HCT116 (cell line): ENCODE data around the gene ETS2. TPM values are rescaled to one million over a fixed set of nuclear protein-coding genes. Genes with fewer than 3 reads are reported as not detected.

ENCODE experiments used
- ATAC-seq: fragments of 200-7000 bp; cut with Tn5 transposase; 2 replicates; pipeline ENCODE4 v1.9.1; 2020; ENCODE audit warnings: mild to moderate bottlenecking, moderate library complexity
- BruUV-seq: library from RNA; stranded (reverse); fragments of 400-500 nt; replicated peaks from 2 replicates; lab custom pipeline; 2021; lab: Mats Ljungman, UMichigan
- CTCF ChIA-PET: fragments of 300-600 bp; sonication (Branson Sonifier 250); formaldehyde crosslinking; loops from one replicate; lab custom pipeline; 2021; ENCODE audit warnings: antibody characterized with exemption; lab: Charles Lee
- POLR2A ChIA-PET: fragments of 300-600, 350-600 bp; sonication (Branson Sonifier 250); formaldehyde crosslinking; loops from one replicate; lab custom pipeline; 2021; ENCODE audit warnings: antibody characterized with exemption; lab: Charles Lee
- RAD21 ChIA-PET, 2 experiments: fragments of 300-600 bp; sonication (Branson Sonifier 250); formaldehyde crosslinking; loops; one replicate each; lab custom pipeline; 2023; ENCODE audit warnings: low total read pairs in 2 of 2; ENCODE audit not compliant: uncharacterized antibody in 2 of 2, unreplicated experiment in 2 of 2, low non-redundant PET in 1 of 2; lab: Charles Lee
- DNase-seq: peaks from one replicate; pipeline ENCODE4 v3.0.0-alpha.2; 2010; ENCODE audit warnings: low read depth, low spot score
- H2AFZ ChIP-seq: fragments of 200-600 bp; shearing (Covaris generic), sonication (generic); 2 replicates; pipeline ENCODE4 v1.6.1; 2017; ENCODE audit warnings: low read depth, mixed run types, mixed read lengths, antibody characterized with exemption, low read length; ENCODE audit not compliant: poor library complexity, severe bottlenecking
- H3K27ac ChIP-seq: 2 replicates; pipeline ENCODE4 v1.5.1; 2012; ENCODE audit warnings: low read depth, low read length
- H3K27me3 ChIP-seq: fragments of 200-600 bp; sonication (generic); 2 replicates; pipeline ENCODE4 v1.6.1; 2016; ENCODE audit warnings: mixed run types, low read length, mixed read lengths; ENCODE audit not compliant: insufficient read depth
- H3K36me3 ChIP-seq, 2 experiments: fragments of 200-500 bp in 1 of 2; fragments of 200-600 bp in 1 of 2; sonication (Bioruptor generic) in 1 of 2; sonication (generic) in 1 of 2; 2 replicates each; pipeline versions ENCODE4 v1.5.1 to v1.6.1; 2014 to 2016; ENCODE audit warnings: low read length in 2 of 2, inconsistent platforms in 1 of 2, mixed read lengths in 1 of 2, mixed run types in 1 of 2; ENCODE audit not compliant: insufficient read depth in 2 of 2, control insufficient read depth in 1 of 2
- H3K4me1 ChIP-seq, 2 experiments: fragments of 200-600 bp in 1 of 2; sonication (generic) in 1 of 2; 2 replicates each; pipeline versions ENCODE4 v1.5.1 to v1.6.1; 2012 to 2017; ENCODE audit warnings: low read length in 2 of 2, inconsistent platforms in 1 of 2, mild to moderate bottlenecking in 1 of 2, mixed read lengths in 1 of 2, mixed run types in 1 of 2, moderate library complexity in 1 of 2; ENCODE audit not compliant: insufficient read depth in 2 of 2, control insufficient read depth in 1 of 2
- H3K4me2 ChIP-seq: fragments of 200-600 bp; sonication (generic); 2 replicates; pipeline ENCODE4 v1.6.1; 2017; ENCODE audit warnings: mixed run types, low read length, mixed read lengths
- H3K4me3 ChIP-seq, 2 experiments: fragments of 200-600 bp in 1 of 2; sonication (generic) in 1 of 2; replicated peaks in 1 of 2; 2 replicates each; pipeline ENCODE4 v1.5.1; 2011 to 2016; ENCODE audit warnings: low read length in 2 of 2, control low read depth in 1 of 2, low read depth in 1 of 2, mild to moderate bottlenecking in 1 of 2, mixed read lengths in 1 of 2, mixed run types in 1 of 2
- H3K79me2 ChIP-seq: fragments of 200-600 bp; sonication (generic); 2 replicates; pipeline ENCODE4 v1.6.1; 2017; ENCODE audit warnings: mild to moderate bottlenecking, mixed run types, low read length, moderate library complexity, mixed read lengths; ENCODE audit not compliant: insufficient read depth
- H3K9ac ChIP-seq: fragments of 200-600 bp; sonication (generic); 2 replicates; pipeline ENCODE4 v1.6.1; 2016; ENCODE audit warnings: low read length, mixed read lengths
- H3K9me2 ChIP-seq: fragments of 200-600 bp; sonication (generic), shearing (Covaris generic); 2 replicates; pipeline ENCODE4 v1.6.1; 2017; ENCODE audit warnings: mixed run types, mild to moderate bottlenecking, moderate library complexity; ENCODE audit not compliant: insufficient read depth
- H3K9me3 ChIP-seq, 2 experiments: fragments of 200-500 bp in 1 of 2; fragments of 200-600 bp in 1 of 2; sonication (Bioruptor generic) in 1 of 2; sonication (generic) in 1 of 2; 2 replicates each; pipeline ENCODE4 v1.6.1; 2014 to 2017; ENCODE audit warnings: low read length in 2 of 2, mixed read lengths in 2 of 2, inconsistent platforms in 1 of 2, low read depth in 1 of 2, mild to moderate bottlenecking in 1 of 2, mixed run types in 1 of 2, moderate library complexity in 1 of 2; ENCODE audit not compliant: control insufficient read depth in 1 of 2, insufficient read depth in 1 of 2
- H4K20me1 ChIP-seq: fragments of 200-600 bp; sonication (generic), shearing (Covaris generic); 2 replicates; pipeline ENCODE4 v1.6.1; 2017; ENCODE audit warnings: mixed run types, mild to moderate bottlenecking, moderate library complexity; ENCODE audit not compliant: insufficient read depth
- ATF3 ChIP-seq: IDR thresholded peaks from 2 replicates; pipeline ENCODE4 v1.6.1; 2012
- CBX3 ChIP-seq: IDR thresholded peaks from 2 replicates; pipeline ENCODE4 v1.6.1; 2012; ENCODE audit warnings: low read depth
- CTCF ChIP-seq, 3 experiments: fragments of 200-600 bp in 1 of 3; sonication (generic) in 1 of 3; IDR thresholded peaks in 2 of 3; conservative IDR thresholded peaks in 1 of 3; 2 replicates each; pipeline ENCODE4 v1.5.1; 2012 to 2017; ENCODE audit warnings: low read depth in 2 of 3, low read length in 2 of 3, antibody characterized with exemption in 1 of 3, borderline replicate concordance in 1 of 3, control low read depth in 1 of 3, mild to moderate bottlenecking in 1 of 3, mixed read lengths in 1 of 3, mixed run types in 1 of 3, moderate library complexity in 1 of 3; ENCODE audit not compliant: insufficient read depth in 1 of 3
- EGR1 ChIP-seq: IDR thresholded peaks from 2 replicates; pipeline ENCODE4 v1.6.1; 2012; ENCODE audit warnings: low read depth
- ELF1 ChIP-seq: IDR thresholded peaks from 2 replicates; pipeline ENCODE4 v1.6.1; 2012; ENCODE audit warnings: low read depth, borderline replicate concordance
- EZH2 ChIP-seq: fragments of 200-600 bp; sonication (generic); IDR thresholded peaks from 2 replicates; pipeline ENCODE4 v1.6.1; 2017; ENCODE audit warnings: antibody characterized with exemption, mixed run types
- FOSL1 ChIP-seq: IDR thresholded peaks from 2 replicates; pipeline ENCODE4 v1.6.1; 2012; ENCODE audit warnings: low read depth
- MAX ChIP-seq: IDR thresholded peaks from 2 replicates; pipeline ENCODE4 v1.6.1; 2012
- POLR2A ChIP-seq: IDR thresholded peaks from 2 replicates; pipeline ENCODE4 v1.7.0; 2011; ENCODE audit warnings: borderline replicate concordance; ENCODE audit not compliant: insufficient read depth, insufficient read length; ENCODE audit errors: extremely low read depth
- REST ChIP-seq: IDR thresholded peaks from 2 replicates; pipeline ENCODE4 v1.6.1; 2012; ENCODE audit warnings: low read depth
- SRF ChIP-seq: IDR thresholded peaks from 2 replicates; pipeline ENCODE4 v1.6.1; 2012; ENCODE audit warnings: low read depth
- TCF7L2 ChIP-seq: IDR thresholded peaks from 2 replicates; pipeline ENCODE4 v1.7.0; 2011; ENCODE audit warnings: borderline replicate concordance, inconsistent platforms; ENCODE audit not compliant: insufficient read depth, insufficient read length; ENCODE audit errors: extremely low read depth
- ZFX ChIP-seq: fragments of 450-650 bp; IDR thresholded peaks from 2 replicates; pipeline ENCODE4 v1.6.1; 2017
- ZNF274 ChIP-seq: fragments of 200-500 bp; sonication (Bioruptor generic); IDR thresholded peaks from 2 replicates; pipeline ENCODE4 v1.6.1; 2014; ENCODE audit warnings: mild to moderate bottlenecking, low read depth, low read length, inconsistent platforms
- intact Hi-C: fragments of 100-400 bp; cut with micrococcal nuclease; formaldehyde crosslinking; loops from 2 replicates; pipeline ENCODE4 v1.10.0; 2022
- total RNA-seq: library from RNA; stranded (reverse); gene quantifications from one replicate; pipeline ENCODE4 v1.2.1, GENCODE V29; 2021; ENCODE audit not compliant: unreplicated experiment

Gene ETS2
- total RNA-seq, 1 experiment from 2014 or later, result 32.9 TPM

- POLR2A ChIA-PET, result no interaction called here
- H3K27me3 ChIP-seq, result no peaks in the 10 kb centered on the region
- intact Hi-C loops, result no loop called here
- RAD21 ChIA-PET, result no interaction called here
- no peaks in the 10 kb centered on the region for H3K4me1 ChIP-seq
- no TSS peak for BruUV-seq
- H3K9ac ChIP-seq, result no peak overlapping the region
- no peaks in the 10 kb centered on the region for H3K79me2 ChIP-seq
- H3K4me3 ChIP-seq, result no peak overlapping the region
- no peak overlapping the region for H2AFZ ChIP-seq
- H4K20me1 ChIP-seq, result no peaks in the 10 kb centered on the region
- H3K9me3 ChIP-seq, result no peaks in the 10 kb centered on the region
- CTCF ChIA-PET, result no interaction called here
- ATAC-seq (no peak), DNase-seq (no peak)
- H3K4me2 ChIP-seq, result no peak overlapping the region
- TF ChIP-seq POLR2A, result no peak
- no peak for TF ChIP-seq ATF3
- TF ChIP-seq EZH2, result no peak
- TF ChIP-seq CTCF (IDR thresholded peaks at IDR 0.05 in 2 of 3, conservative IDR thresholded peaks at IDR 0.05 in 1 of 3; ENCODE audit: borderline replicate concordance in 1 of 3, insufficient read depth in 1 of 3, low read depth in 2 of 3, low read length in 2 of 3), result no peak
- TF ChIP-seq MAX, result no peak
- TF ChIP-seq ELF1, result no peak
- no peak for TF ChIP-seq SRF
- TF ChIP-seq ZFX, result no peak
- TF ChIP-seq EGR1, result no peak
- TF ChIP-seq ZNF274, result no peak
- no peak for TF ChIP-seq FOSL1
- TF ChIP-seq TCF7L2, result no peak
- no peak for TF ChIP-seq CBX3
- TF ChIP-seq REST, result no peak
- no peaks in the 10 kb centered on the region for H3K36me3 ChIP-seq
- H3K9me2 ChIP-seq, result no peaks in the 10 kb centered on the region
- no peak overlapping the region for H3K27ac ChIP-seq
These were observed 40.7 kb upstream of the ETS2 start for GRCh38 chr21:38765056-38765455.
